NCI-H2107 treated with DMSO at 0.1 percent for 48 hours (cell line): Measurements from ENCODE around the gene RPTOR.
"Not testable (repeated sequence)": the region's sequence is repeated elsewhere in the genome, so short reads cannot be mapped to it uniquely, and the experiment has no call there.

Experiments used
- DNase-seq: peaks from one replicate; lab custom pipeline; 2025; ENCODE audit not compliant: unreplicated experiment; lab: John Stamatoyannopoulos, UW

The RPTOR gene

GRCh38 chr17:80512233-80512632, 32.4 kb upstream of the RPTOR start:
- DNase-seq: no peak

GRCh38 chr17:80513201-80513600, 31.4 kb upstream of the RPTOR start:
- DNase-seq: no peak

- no peak for DNase-seq
Observed at GRCh38 chr17:80513892-80514291, 30.7 kb upstream of the RPTOR start.

- no peak for DNase-seq
Observed at GRCh38 chr17:80516171-80516932, 28.3 kb upstream of the RPTOR start.

- no peak for DNase-seq
Observed at GRCh38 chr17:80517641-80518040, 27.0 kb upstream of the RPTOR start.

GRCh38 chr17:80518392-80518791, 26.2 kb upstream of the RPTOR start:
- no peak for DNase-seq

GRCh38 chr17:80519091-80519781, 25.4 kb upstream of the RPTOR start:
- DNase-seq: no peak

- no peak for DNase-seq
Observed at GRCh38 chr17:80520810-80521455, 23.7 kb upstream of the RPTOR start.

- DNase-seq: no peak
Observed at GRCh38 chr17:80523054-80523744, 21.4 kb upstream of the RPTOR start.

- no peak for DNase-seq
Observed at GRCh38 chr17:80523956-80524712, 20.5 kb upstream of the RPTOR start.

- no peak for DNase-seq
Observed at GRCh38 chr17:80526116-80526910, 18.3 kb upstream of the RPTOR start.

- DNase-seq: no peak
Observed at GRCh38 chr17:80527016-80527645, 17.5 kb upstream of the RPTOR start.

GRCh38 chr17:80528536-80528935, 16.1 kb upstream of the RPTOR start:
- DNase-seq: no peak

- DNase-seq: no peak
Observed at GRCh38 chr17:80529104-80529903, 15.3 kb upstream of the RPTOR start.

- no peak for DNase-seq
Observed at GRCh38 chr17:80529904-80530292, 14.7 kb upstream of the RPTOR start.

- DNase-seq: no peak
Observed at GRCh38 chr17:80531400-80531799, 13.2 kb upstream of the RPTOR start.

GRCh38 chr17:80537386-80537785, 7.3 kb upstream of the RPTOR start:
- DNase-seq: not testable (repeated sequence)

- no peak for DNase-seq
Observed at GRCh38 chr17:80538484-80538883, 6.2 kb upstream of the RPTOR start.
